K562 (cell line): ENCODE results near the gene STX18. TPM values are rescaled to one million over a fixed set of nuclear protein-coding genes. Genes with fewer than 3 reads are reported as not detected.

Source experiments
- FOXM1 ChIP-seq, 2 experiments: fragments of 450-650 bp in 1 of 2; sonication (generic) in 1 of 2; formaldehyde crosslinking in 1 of 2; IDR thresholded peaks; 2 replicates each; pipeline versions ENCODE4 v1.6.1 to v1.9.0; 2017 to 2022; ENCODE audit warnings: low read depth in 2 of 2, mild to moderate bottlenecking in 2 of 2, missing genetic modification reagents in 1 of 2, moderate library complexity in 1 of 2
- NCOA4 ChIP-seq: fragments of 450-650 bp; IDR thresholded peaks from 2 replicates; pipeline ENCODE4 v1.6.1; 2018; ENCODE audit warnings: mild to moderate bottlenecking; ENCODE audit not compliant: partially characterized antibody
- PHB2 ChIP-seq: fragments of 450-650 bp; IDR thresholded peaks from 2 replicates; pipeline ENCODE4 v1.6.1; 2017; ENCODE audit warnings: low read depth
- ZNF384 ChIP-seq: IDR thresholded peaks from 2 replicates; pipeline ENCODE4 v1.6.1; 2012; ENCODE audit warnings: low read depth, low read length, improper control_type of control experiment
- polyA plus RNA-seq, 8 experiments: library from polyadenylated mRNA; depleted of rRNA in 4 of 8; stranded (reverse) in 5 of 8; unstranded in 3 of 8; fragments of >200 nt; fragmentation: Nextera tagmentation in 2 of 8; fragmentation: Illumina TruSeq in 1 of 8; extraction: Ambion mirVana in 2 of 8; extraction: Trizol in 1 of 8; gene quantifications; 2 replicates each; pipeline versions ENCODE4 v1.2.1 to v1.2.3, GENCODE V29; 2011 to 2014; ENCODE audit warnings: inconsistent platforms in 1 of 8, missing spikeins in 1 of 8
- total RNA-seq, 7 experiments: library from RNA; depleted of rRNA in 6 of 7; stranded (reverse); fragments of >200 nt in 6 of 7; fragmentation: Illumina TruSeq in 2 of 7; extraction: Trizol in 2 of 7; gene quantifications; 2 replicates each; pipeline versions ENCODE4 v1.2.1 to v1.2.3, GENCODE V29; 2011 to 2021; ENCODE audit warnings: low replicate concordance in 1 of 7
- TF ChIP-seq, protein P1 (sequence below), 2 experiments: fragments of 450-650 bp in 1 of 2; sonication (generic) in 1 of 2; formaldehyde crosslinking in 1 of 2; IDR thresholded peaks; 2 replicates each; pipeline versions ENCODE4 v1.7.1 to v1.9.0; 2016 to 2022; ENCODE audit warnings: inconsistent platforms in 1 of 2, mild to moderate bottlenecking in 1 of 2, missing genetic modification reagents in 1 of 2
- TF ChIP-seq, protein P2 (sequence below): fragments of 250-450 bp; sonication (Bioruptor Pico); IDR thresholded peaks from 2 replicates; pipeline ENCODE4 v1.8.0; 2022; ENCODE audit warnings: inconsistent platforms, mild to moderate bottlenecking, moderate library complexity, borderline replicate concordance
- TF ChIP-seq, protein P3 (sequence below), 2 experiments: fragments of 450-650 bp in 1 of 2; IDR thresholded peaks; 2 replicates each; pipeline ENCODE4 v1.6.1; 2011 to 2017; ENCODE audit warnings: low read depth in 2 of 2, antibody characterized with exemption in 1 of 2, borderline replicate concordance in 1 of 2, low read length in 1 of 2, mild to moderate bottlenecking in 1 of 2, mixed read lengths in 1 of 2; ENCODE audit not compliant: control insufficient read depth in 1 of 2
- TF ChIP-seq, protein P4 (sequence below): fragments of 250-450 bp; sonication (Bioruptor Pico); IDR thresholded peaks from 2 replicates; pipeline ENCODE4 v1.8.0; 2022; ENCODE audit warnings: inconsistent platforms

Gene STX18
- total and polyA plus RNA-seq, 9 of the 15 experiments (the other 6 are each of a cell fraction or from before 2014, with no cell fraction given), result 6.2 to 41.7 (median 22.7) TPM

DNA sequence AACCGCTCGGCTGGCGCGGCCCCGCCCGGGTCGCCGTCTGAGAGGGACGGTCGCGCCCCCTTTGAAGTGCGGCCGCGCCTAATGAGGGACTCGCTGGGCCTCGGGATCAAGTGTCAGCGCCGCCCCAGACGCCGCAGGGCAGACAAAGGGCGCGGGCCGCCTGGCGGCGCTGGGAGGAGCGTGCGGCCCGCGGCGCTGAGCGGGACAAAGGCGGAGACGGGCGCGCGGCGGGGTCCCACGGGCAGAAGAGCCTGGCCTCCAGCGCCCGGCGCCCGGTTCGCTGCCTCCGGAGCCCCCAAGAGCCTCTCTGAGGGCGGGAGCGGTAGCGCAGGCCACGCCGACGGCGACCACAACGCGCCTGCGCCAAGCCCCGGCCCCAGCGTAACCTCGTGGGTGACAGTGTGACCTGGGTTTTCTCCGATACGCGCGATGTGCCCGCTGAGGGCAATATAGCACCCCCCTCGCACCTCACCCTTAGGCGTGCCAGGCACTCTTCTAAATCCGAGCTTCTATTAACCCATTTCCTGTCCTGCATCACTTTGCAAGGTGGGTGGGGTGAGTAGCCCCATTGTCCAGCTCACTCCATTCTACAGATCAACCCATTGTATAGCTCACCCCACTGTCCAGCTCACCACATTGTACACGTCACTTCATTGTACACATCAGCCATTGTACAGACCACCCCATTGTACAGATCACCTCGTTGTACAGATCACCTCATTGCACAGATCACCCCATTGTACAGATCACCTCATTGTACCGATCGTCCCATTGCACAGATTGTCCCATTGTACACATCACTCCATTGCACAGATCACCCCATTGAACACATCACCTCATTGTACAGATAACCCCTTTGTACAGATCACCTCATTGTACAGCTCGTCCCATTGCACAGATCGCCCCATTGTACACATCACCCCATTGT is 33.7 kb upstream of the STX18 start (continued):
- TF ChIP-seq, protein P1, sequence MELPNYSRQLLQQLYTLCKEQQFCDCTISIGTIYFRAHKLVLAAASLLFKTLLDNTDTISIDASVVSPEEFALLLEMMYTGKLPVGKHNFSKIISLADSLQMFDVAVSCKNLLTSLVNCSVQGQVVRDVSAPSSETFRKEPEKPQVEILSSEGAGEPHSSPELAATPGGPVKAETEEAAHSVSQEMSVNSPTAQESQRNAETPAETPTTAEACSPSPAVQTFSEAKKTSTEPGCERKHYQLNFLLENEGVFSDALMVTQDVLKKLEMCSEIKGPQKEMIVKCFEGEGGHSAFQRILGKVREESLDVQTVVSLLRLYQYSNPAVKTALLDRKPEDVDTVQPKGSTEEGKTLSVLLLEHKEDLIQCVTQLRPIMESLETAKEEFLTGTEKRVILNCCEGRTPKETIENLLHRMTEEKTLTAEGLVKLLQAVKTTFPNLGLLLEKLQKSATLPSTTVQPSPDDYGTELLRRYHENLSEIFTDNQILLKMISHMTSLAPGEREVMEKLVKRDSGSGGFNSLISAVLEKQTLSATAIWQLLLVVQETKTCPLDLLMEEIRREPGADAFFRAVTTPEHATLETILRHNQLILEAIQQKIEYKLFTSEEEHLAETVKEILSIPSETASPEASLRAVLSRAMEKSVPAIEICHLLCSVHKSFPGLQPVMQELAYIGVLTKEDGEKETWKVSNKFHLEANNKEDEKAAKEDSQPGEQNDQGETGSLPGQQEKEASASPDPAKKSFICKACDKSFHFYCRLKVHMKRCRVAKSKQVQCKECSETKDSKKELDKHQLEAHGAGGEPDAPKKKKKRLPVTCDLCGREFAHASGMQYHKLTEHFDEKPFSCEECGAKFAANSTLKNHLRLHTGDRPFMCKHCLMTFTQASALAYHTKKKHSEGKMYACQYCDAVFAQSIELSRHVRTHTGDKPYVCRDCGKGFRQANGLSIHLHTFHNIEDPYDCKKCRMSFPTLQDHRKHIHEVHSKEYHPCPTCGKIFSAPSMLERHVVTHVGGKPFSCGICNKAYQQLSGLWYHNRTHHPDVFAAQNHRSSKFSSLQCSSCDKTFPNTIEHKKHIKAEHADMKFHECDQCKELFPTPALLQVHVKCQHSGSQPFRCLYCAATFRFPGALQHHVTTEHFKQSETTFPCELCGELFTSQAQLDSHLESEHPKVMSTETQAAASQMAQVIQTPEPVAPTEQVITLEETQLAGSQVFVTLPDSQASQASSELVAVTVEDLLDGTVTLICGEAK (IDR thresholded peaks at IDR 0.05), result no peak
- TF ChIP-seq, protein P1 (CRISPR knock-in tag; IDR thresholded peaks at IDR 0.05), result no peak
- TF ChIP-seq ZNF384, result no peak
- TF ChIP-seq, protein P2, sequence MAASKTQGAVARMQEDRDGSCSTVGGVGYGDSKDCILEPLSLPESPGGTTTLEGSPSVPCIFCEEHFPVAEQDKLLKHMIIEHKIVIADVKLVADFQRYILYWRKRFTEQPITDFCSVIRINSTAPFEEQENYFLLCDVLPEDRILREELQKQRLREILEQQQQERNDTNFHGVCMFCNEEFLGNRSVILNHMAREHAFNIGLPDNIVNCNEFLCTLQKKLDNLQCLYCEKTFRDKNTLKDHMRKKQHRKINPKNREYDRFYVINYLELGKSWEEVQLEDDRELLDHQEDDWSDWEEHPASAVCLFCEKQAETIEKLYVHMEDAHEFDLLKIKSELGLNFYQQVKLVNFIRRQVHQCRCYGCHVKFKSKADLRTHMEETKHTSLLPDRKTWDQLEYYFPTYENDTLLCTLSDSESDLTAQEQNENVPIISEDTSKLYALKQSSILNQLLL (CRISPR knock-in tag), result no peak
- TF ChIP-seq, protein P3, sequence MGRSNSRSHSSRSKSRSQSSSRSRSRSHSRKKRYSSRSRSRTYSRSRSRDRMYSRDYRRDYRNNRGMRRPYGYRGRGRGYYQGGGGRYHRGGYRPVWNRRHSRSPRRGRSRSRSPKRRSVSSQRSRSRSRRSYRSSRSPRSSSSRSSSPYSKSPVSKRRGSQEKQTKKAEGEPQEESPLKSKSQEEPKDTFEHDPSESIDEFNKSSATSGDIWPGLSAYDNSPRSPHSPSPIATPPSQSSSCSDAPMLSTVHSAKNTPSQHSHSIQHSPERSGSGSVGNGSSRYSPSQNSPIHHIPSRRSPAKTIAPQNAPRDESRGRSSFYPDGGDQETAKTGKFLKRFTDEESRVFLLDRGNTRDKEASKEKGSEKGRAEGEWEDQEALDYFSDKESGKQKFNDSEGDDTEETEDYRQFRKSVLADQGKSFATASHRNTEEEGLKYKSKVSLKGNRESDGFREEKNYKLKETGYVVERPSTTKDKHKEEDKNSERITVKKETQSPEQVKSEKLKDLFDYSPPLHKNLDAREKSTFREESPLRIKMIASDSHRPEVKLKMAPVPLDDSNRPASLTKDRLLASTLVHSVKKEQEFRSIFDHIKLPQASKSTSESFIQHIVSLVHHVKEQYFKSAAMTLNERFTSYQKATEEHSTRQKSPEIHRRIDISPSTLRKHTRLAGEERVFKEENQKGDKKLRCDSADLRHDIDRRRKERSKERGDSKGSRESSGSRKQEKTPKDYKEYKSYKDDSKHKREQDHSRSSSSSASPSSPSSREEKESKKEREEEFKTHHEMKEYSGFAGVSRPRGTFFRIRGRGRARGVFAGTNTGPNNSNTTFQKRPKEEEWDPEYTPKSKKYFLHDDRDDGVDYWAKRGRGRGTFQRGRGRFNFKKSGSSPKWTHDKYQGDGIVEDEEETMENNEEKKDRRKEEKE (IDR thresholded peaks at IDR 0.05; ENCODE audit: borderline replicate concordance in 1 of 2, control insufficient read depth in 1 of 2, low read depth in 2 of 2, low read length in 1 of 2), result no peak
- TF ChIP-seq NCOA4, result no peak
- TF ChIP-seq PHB2, result no peak
- TF ChIP-seq, protein P4, sequence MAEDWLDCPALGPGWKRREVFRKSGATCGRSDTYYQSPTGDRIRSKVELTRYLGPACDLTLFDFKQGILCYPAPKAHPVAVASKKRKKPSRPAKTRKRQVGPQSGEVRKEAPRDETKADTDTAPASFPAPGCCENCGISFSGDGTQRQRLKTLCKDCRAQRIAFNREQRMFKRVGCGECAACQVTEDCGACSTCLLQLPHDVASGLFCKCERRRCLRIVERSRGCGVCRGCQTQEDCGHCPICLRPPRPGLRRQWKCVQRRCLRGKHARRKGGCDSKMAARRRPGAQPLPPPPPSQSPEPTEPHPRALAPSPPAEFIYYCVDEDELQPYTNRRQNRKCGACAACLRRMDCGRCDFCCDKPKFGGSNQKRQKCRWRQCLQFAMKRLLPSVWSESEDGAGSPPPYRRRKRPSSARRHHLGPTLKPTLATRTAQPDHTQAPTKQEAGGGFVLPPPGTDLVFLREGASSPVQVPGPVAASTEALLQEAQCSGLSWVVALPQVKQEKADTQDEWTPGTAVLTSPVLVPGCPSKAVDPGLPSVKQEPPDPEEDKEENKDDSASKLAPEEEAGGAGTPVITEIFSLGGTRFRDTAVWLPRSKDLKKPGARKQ (CRISPR knock-in tag), result no peak
- TF ChIP-seq FOXM1 (IDR thresholded peaks at IDR 0.05; ENCODE audit: low read depth), result no peak
- TF ChIP-seq FOXM1 (CRISPR knock-in tag; IDR thresholded peaks at IDR 0.05; ENCODE audit: low read depth), result no peak
